DND-41 (cell line): ENCODE measurements around the gene ERVK3-1.

Experiments
- EZH2 ChIP-seq: IDR thresholded peaks from 3 replicates; pipeline ENCODE4 v1.6.1; 2012; ENCODE audit warnings: borderline replicate concordance, low read depth, mild to moderate bottlenecking, moderate library complexity, low read length, inconsistent platforms; ENCODE audit not compliant: severe bottlenecking
- TF ChIP-seq, protein P1 (sequence below): IDR thresholded peaks from 2 replicates; pipeline ENCODE4 v1.5.1; 2012; ENCODE audit warnings: borderline replicate concordance, low read length, moderate library complexity, mild to moderate bottlenecking; ENCODE audit not compliant: poor library complexity, severe bottlenecking; ENCODE audit errors: extremely low read depth

DNA sequence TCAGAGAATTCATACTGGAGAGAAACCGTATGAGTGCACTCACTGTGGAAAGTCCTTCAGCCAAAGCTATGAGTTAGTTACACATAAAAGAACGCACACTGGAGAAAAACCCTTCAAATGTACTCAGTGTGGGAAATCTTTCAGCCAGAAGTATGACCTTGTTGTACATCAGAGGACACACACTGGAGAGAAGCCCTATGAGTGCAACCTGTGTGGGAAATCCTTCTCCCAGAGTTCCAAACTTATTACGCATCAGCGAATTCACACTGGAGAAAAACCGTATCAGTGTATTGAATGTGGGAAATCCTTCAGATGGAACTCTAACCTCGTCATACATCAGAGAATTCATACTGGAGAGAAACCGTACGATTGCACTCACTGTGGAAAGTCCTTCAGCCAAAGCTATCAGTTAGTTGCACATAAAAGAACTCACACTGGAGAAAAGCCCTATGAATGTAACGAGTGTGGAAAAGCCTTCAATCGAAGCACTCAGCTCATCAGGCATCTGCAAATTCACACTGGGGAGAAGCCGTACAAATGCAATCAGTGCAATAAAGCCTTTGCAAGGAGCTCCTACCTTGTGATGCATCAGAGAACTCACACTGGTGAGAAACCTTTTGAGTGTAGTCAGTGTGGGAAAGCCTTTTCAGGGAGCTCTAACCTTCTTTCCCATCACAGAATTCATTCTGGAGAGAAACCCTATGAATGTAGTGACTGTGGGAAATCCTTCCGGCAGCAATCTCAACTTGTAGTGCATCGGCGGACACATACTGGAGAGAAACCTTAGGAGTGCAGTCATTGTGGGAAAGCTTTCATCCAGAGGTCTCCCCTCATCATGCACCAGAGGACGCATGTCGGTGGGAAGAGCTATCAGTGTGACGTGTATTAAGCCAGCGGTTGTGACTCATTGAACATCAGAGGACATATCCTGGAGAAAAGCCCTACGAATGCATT lies 42.9 kb upstream of the ERVK3-1 start:
- TF ChIP-seq, protein P1, sequence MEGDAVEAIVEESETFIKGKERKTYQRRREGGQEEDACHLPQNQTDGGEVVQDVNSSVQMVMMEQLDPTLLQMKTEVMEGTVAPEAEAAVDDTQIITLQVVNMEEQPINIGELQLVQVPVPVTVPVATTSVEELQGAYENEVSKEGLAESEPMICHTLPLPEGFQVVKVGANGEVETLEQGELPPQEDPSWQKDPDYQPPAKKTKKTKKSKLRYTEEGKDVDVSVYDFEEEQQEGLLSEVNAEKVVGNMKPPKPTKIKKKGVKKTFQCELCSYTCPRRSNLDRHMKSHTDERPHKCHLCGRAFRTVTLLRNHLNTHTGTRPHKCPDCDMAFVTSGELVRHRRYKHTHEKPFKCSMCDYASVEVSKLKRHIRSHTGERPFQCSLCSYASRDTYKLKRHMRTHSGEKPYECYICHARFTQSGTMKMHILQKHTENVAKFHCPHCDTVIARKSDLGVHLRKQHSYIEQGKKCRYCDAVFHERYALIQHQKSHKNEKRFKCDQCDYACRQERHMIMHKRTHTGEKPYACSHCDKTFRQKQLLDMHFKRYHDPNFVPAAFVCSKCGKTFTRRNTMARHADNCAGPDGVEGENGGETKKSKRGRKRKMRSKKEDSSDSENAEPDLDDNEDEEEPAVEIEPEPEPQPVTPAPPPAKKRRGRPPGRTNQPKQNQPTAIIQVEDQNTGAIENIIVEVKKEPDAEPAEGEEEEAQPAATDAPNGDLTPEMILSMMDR: no peak
- TF ChIP-seq EZH2: no peak
